Nephron (organoid): Measurements from ENCODE around the gene FAM20C.
"Not testable (repeated sequence)": the region's sequence is repeated elsewhere in the genome, so short reads cannot be mapped to it uniquely, and the experiment has no call there.

Experiments used
- H3K27ac Mint-ChIP-seq, 3 experiments: 2 replicates each; pipeline ENCODE4 v1.8.0; 2020; ENCODE audit warnings: mixed read lengths in 3 of 3, mild to moderate bottlenecking in 2 of 3, moderate library complexity in 1 of 3
- H3K27me3 Mint-ChIP-seq: 2 replicates; pipeline ENCODE4 v1.8.0; 2021; ENCODE audit warnings: low read depth, mild to moderate bottlenecking, moderate library complexity, mixed read lengths
- H3K36me3 Mint-ChIP-seq: 2 replicates; pipeline ENCODE4 v1.8.0; 2020; ENCODE audit warnings: low read depth, mixed read lengths
- H3K4me1 Mint-ChIP-seq: 2 replicates; pipeline ENCODE4 v1.8.0; 2020; ENCODE audit warnings: mixed read lengths
- H3K4me3 Mint-ChIP-seq, 3 experiments: 2 replicates each; pipeline ENCODE4 v1.8.0; 2020; ENCODE audit warnings: mild to moderate bottlenecking in 3 of 3, mixed read lengths in 3 of 3, moderate library complexity in 2 of 3
- H3K9me3 Mint-ChIP-seq: 2 replicates; pipeline ENCODE4 v1.8.0; 2020; ENCODE audit warnings: mixed read lengths
- TF ChIP-seq, protein P1 (sequence below), 3 experiments: fragments of 200-600 bp; sonication (generic); IDR thresholded peaks; one replicate each; pipeline ENCODE4 v1.5.0; 2021; ENCODE audit warnings: antibody characterized with exemption in 3 of 3; ENCODE audit not compliant: unreplicated experiment in 3 of 3

Gene FAM20C

GRCh38 chr7:199483-200249 is 7.3 kb downstream of the FAM20C start:
- peaks cover 5% of the 10 kb centered on the region for H3K27me3 Mint-ChIP-seq
- no peaks in the 10 kb centered on the region for H3K9me3 Mint-ChIP-seq
- H3K36me3 Mint-ChIP-seq = peaks cover 64% of the 10 kb centered on the region
- H3K27ac Mint-ChIP-seq = peak overlapping the region in 1 of 3 experiments; percentile 21
- TF ChIP-seq, protein P1, sequence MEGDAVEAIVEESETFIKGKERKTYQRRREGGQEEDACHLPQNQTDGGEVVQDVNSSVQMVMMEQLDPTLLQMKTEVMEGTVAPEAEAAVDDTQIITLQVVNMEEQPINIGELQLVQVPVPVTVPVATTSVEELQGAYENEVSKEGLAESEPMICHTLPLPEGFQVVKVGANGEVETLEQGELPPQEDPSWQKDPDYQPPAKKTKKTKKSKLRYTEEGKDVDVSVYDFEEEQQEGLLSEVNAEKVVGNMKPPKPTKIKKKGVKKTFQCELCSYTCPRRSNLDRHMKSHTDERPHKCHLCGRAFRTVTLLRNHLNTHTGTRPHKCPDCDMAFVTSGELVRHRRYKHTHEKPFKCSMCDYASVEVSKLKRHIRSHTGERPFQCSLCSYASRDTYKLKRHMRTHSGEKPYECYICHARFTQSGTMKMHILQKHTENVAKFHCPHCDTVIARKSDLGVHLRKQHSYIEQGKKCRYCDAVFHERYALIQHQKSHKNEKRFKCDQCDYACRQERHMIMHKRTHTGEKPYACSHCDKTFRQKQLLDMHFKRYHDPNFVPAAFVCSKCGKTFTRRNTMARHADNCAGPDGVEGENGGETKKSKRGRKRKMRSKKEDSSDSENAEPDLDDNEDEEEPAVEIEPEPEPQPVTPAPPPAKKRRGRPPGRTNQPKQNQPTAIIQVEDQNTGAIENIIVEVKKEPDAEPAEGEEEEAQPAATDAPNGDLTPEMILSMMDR (IDR thresholded peaks at IDR 0.05; ENCODE audit: unreplicated experiment in 3 of 3) = no peak
- H3K4me1 Mint-ChIP-seq = peaks cover 45% of the 10 kb centered on the region
- peak overlapping the region in 1 of 3 experiments; percentile 21 for H3K4me3 Mint-ChIP-seq

DNA sequence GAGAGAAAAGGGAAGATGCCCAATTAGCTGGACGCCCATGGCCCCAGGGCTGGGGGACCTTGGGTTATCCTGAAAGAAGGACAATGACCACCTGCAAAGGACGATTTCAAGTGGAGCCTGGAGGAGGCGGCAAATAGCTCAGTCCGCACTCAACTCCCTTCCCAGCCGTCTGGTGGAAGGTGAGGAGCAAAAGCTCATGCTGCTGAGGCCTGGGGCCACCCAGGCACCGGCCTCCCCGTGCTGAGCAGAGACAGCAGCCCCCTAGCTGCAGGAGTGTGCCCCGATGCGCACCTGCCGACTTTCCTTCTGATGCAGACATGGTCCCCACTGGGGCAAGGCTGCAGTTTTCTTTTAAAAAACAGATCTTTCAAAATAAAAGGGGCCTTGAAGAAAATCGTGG is 7.9 kb downstream of the FAM20C start:
- Mint-ChIP-seq H3K36me3 (peaks cover 64% of the 10 kb centered on the region), H3K4me1 (peaks cover 38% of the 10 kb centered on the region), H3K27ac (no peak overlapping the region), H3K27me3 (peaks cover 5% of the 10 kb centered on the region), H3K9me3 (no peaks in the 10 kb centered on the region), H3K4me3 (no peak overlapping the region)
- TF ChIP-seq, protein P1 (IDR thresholded peaks at IDR 0.05; ENCODE audit: unreplicated experiment in 3 of 3) = no peak

- peaks cover 5% of the 10 kb centered on the region for H3K27me3 Mint-ChIP-seq
- H3K36me3 Mint-ChIP-seq = peaks cover 63% of the 10 kb centered on the region
- H3K4me1 Mint-ChIP-seq = peaks cover 34% of the 10 kb centered on the region
- H3K27ac Mint-ChIP-seq = no peak overlapping the region
- H3K4me3 Mint-ChIP-seq = no peak overlapping the region
- H3K9me3 Mint-ChIP-seq = no peaks in the 10 kb centered on the region
- TF ChIP-seq, protein P1 (IDR thresholded peaks at IDR 0.05; ENCODE audit: unreplicated experiment in 3 of 3) = peak; percentile 13 to 19 (median 19)
These were observed 8.3 kb downstream of the FAM20C start for GRCh38 chr7:200704-201103.

DNA sequence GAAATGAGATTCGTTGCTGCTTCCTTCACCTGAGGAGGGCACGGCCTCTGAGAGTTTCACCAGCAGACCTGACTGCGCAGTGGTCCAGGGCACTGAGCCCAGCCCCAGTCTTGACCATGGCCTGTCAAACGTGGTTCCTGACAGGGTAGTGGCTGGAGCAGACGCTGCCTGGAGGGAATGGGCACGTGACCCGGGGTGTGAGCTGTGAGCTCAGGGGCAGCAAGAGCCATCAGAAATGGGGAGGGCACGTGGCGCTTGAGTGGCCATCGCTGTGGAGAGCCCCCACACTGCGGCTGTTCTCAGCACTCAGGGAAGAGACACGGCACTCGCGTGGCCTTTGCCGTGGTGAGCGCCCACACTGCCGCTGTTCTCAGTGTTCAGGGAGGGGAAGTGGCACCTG is 12.0 kb downstream of the FAM20C start:
- Mint-ChIP-seq H3K4me1 (peaks cover 15% of the 10 kb centered on the region), H3K36me3 (peaks cover 61% of the 10 kb centered on the region), H3K4me3 (no peak overlapping the region), H3K27me3 (peaks cover 4% of the 10 kb centered on the region), H3K9me3 (no peaks in the 10 kb centered on the region), H3K27ac (no peak overlapping the region)
- TF ChIP-seq, protein P1 (IDR thresholded peaks at IDR 0.05; ENCODE audit: unreplicated experiment in 3 of 3) = no peak

GRCh38 chr7:205115-206010 is 13.0 kb downstream of the FAM20C start:
- peaks cover 15% of the 10 kb centered on the region for H3K4me1 Mint-ChIP-seq
- peaks cover 4% of the 10 kb centered on the region for H3K27me3 Mint-ChIP-seq
- no peak overlapping the region for H3K4me3 Mint-ChIP-seq
- H3K27ac Mint-ChIP-seq = peak overlapping the region in 1 of 3 experiments; percentile 47
- no peaks in the 10 kb centered on the region for H3K9me3 Mint-ChIP-seq
- peaks cover 58% of the 10 kb centered on the region for H3K36me3 Mint-ChIP-seq
- TF ChIP-seq, protein P1 (IDR thresholded peaks at IDR 0.05; ENCODE audit: unreplicated experiment in 3 of 3) = no peak

GRCh38 chr7:206351-206750 is 14.0 kb downstream of the FAM20C start:
- not testable (repeated sequence) for H3K27me3 Mint-ChIP-seq, H3K4me3 Mint-ChIP-seq, H3K27ac Mint-ChIP-seq, H3K9me3 Mint-ChIP-seq
- peaks cover 58% of the 10 kb centered on the region for H3K36me3 Mint-ChIP-seq
- peaks cover 15% of the 10 kb centered on the region for H3K4me1 Mint-ChIP-seq
